B cell (primary cell): ENCODE data around the gene ADORA2B.

ENCODE experiments used
- EZH2 ChIP-seq: IDR thresholded peaks from 2 replicates; pipeline ENCODE4 v1.6.1; 2012; ENCODE audit warnings: borderline replicate concordance, low read depth, mild to moderate bottlenecking, moderate library complexity, low read length; ENCODE audit not compliant: insufficient read depth, poor library complexity, severe bottlenecking
- TF ChIP-seq, protein P1 (sequence below): fragments of 200-600 bp; IDR thresholded peaks from one replicate; pipeline ENCODE4 v1.8.0; 2022; ENCODE audit warnings: antibody characterized with exemption, mild to moderate bottlenecking

DNA sequence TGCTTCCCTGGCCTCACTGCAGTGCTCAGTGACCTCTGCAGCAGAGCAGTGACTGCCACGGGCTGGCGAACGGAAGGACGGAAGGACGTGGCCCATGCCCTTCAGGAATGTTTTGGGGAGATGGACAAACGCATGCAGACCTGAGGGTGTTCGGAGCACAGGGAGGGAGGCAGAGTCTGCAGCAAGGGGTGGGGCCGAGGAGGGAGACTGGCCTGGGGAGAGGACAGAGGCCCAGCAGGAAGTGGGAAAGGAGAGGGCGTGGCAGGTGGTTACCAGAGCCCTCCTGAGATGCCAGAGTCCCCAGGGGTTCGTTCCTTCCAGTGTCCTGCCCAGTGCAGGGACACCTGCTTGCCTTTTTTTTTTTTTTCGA is 21.9 kb downstream of the ADORA2B start:
- TF ChIP-seq, protein P1, sequence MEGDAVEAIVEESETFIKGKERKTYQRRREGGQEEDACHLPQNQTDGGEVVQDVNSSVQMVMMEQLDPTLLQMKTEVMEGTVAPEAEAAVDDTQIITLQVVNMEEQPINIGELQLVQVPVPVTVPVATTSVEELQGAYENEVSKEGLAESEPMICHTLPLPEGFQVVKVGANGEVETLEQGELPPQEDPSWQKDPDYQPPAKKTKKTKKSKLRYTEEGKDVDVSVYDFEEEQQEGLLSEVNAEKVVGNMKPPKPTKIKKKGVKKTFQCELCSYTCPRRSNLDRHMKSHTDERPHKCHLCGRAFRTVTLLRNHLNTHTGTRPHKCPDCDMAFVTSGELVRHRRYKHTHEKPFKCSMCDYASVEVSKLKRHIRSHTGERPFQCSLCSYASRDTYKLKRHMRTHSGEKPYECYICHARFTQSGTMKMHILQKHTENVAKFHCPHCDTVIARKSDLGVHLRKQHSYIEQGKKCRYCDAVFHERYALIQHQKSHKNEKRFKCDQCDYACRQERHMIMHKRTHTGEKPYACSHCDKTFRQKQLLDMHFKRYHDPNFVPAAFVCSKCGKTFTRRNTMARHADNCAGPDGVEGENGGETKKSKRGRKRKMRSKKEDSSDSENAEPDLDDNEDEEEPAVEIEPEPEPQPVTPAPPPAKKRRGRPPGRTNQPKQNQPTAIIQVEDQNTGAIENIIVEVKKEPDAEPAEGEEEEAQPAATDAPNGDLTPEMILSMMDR = no peak
- TF ChIP-seq EZH2 = no peak
